Left renal pelvis (tissue), 4 donors: ENCODE measurements around the gene NELL1. TPM values are rescaled to one million over a fixed set of nuclear protein-coding genes. Genes with fewer than 3 reads are reported as not detected.

Experiments
- DNase-seq, 4 donors: peaks; one replicate each; pipeline ENCODE4 v3.0.0-alpha.2; 2013; ENCODE audit warnings: low read depth in 4 of 4, low spot score in 3 of 4
- polyA plus RNA-seq, 4 donors: library from polyadenylated mRNA; unstranded; fragments of 120-200 nt; gene quantifications; one replicate each; pipeline ENCODE4 v1.2.1, GENCODE V29; 2013; ENCODE audit not compliant: insufficient read length in 4 of 4

Gene NELL1
- polyA plus RNA-seq, 4 donors: 0.98 to 3.6 (median 2.6) TPM

GRCh38 chr11:21534288-21534687, 864.9 kb downstream of the NELL1 start:
- DNase-seq: no peak

- no peak for DNase-seq
Observed at GRCh38 chr11:21537980-21538379, 868.6 kb downstream of the NELL1 start.

GRCh38 chr11:21541187-21541751, 871.9 kb downstream of the NELL1 start:
- no peak for DNase-seq

GRCh38 chr11:21543901-21544300, 874.5 kb downstream of the NELL1 start:
- no peak for DNase-seq

GRCh38 chr11:21545699-21546098, 876.3 kb downstream of the NELL1 start:
- no peak for DNase-seq

GRCh38 chr11:21546703-21547102, 877.3 kb downstream of the NELL1 start:
- no peak for DNase-seq

- DNase-seq: peak in 2 of 4 donors; percentile 1 to 18
Observed at GRCh38 chr11:21552911-21553310, 883.5 kb downstream of the NELL1 start.

- DNase-seq: no peak
Observed at GRCh38 chr11:21553795-21554194, 884.4 kb downstream of the NELL1 start.

- DNase-seq: no peak
Observed at GRCh38 chr11:21554284-21554683, 884.9 kb downstream of the NELL1 start.

- DNase-seq: no peak
Observed at GRCh38 chr11:21556926-21557325, 887.5 kb downstream of the NELL1 start.

GRCh38 chr11:21560466-21560975, 891.1 kb downstream of the NELL1 start:
- DNase-seq: no peak

GRCh38 chr11:21561581-21561980, 892.2 kb downstream of the NELL1 start:
- DNase-seq: no peak

- DNase-seq: no peak
Observed at GRCh38 chr11:21564095-21564494, 894.7 kb downstream of the NELL1 start.

GRCh38 chr11:21564833-21565682, 895.7 kb downstream of the NELL1 start:
- DNase-seq: no peak

- DNase-seq: no peak
Observed at GRCh38 chr11:21566521-21567117, 897.2 kb downstream of the NELL1 start.

GRCh38 chr11:21567645-21568290, 898.4 kb downstream of the NELL1 start:
- DNase-seq: no peak

- DNase-seq: no peak
Observed at GRCh38 chr11:21572210-21572609, 902.8 kb downstream of the NELL1 start.

- DNase-seq: no peak
Observed at GRCh38 chr11:21582791-21583190, 913.4 kb downstream of the NELL1 start.

- no peak for DNase-seq
Observed at GRCh38 chr11:21588754-21589153, 919.4 kb downstream of the NELL1 start.

- DNase-seq: no peak
Observed at GRCh38 chr11:21602699-21603098, 933.3 kb downstream of the NELL1 start.

GRCh38 chr11:21603886-21604285, 934.5 kb downstream of the NELL1 start:
- DNase-seq: no peak
